HepG2 (cell line): Measurements from ENCODE around the gene EIF5A. TPM values are rescaled to one million over a fixed set of nuclear protein-coding genes. Genes with fewer than 3 reads are reported as not detected.
A peak's percentile ranks its signal among the peaks of the same experiment; 100 is the strongest.

Experiments
- CCDC6 ChIP-seq: sonication (generic); formaldehyde crosslinking; IDR thresholded peaks from 2 replicates; pipeline ENCODE4 v1.8.1; 2022; ENCODE audit warnings: mild to moderate bottlenecking, missing genetic modification reagents, moderate library complexity
- E2F1 ChIP-seq: sonication (generic); formaldehyde crosslinking; IDR thresholded peaks from 2 replicates; pipeline ENCODE4 v1.5.0; 2020; ENCODE audit warnings: missing genetic modification reagents
- GPBP1L1 ChIP-seq: sonication (generic); formaldehyde crosslinking; IDR thresholded peaks from 2 replicates; pipeline ENCODE4 v1.5.0; 2020; ENCODE audit warnings: mild to moderate bottlenecking, missing genetic modification reagents
- HOXD1 ChIP-seq: sonication (generic); formaldehyde crosslinking; IDR thresholded peaks from 2 replicates; pipeline ENCODE4 v1.5.0; 2020; ENCODE audit warnings: missing genetic modification reagents
- KDM2A ChIP-seq: sonication (generic); formaldehyde crosslinking; IDR thresholded peaks from 2 replicates; pipeline ENCODE4 v1.4.0; 2020; ENCODE audit warnings: low read depth, missing genetic modification reagents, borderline replicate concordance
- KLF16 ChIP-seq, 2 experiments: sonication (generic) in 1 of 2; formaldehyde crosslinking in 1 of 2; IDR thresholded peaks; 2 replicates each; pipeline versions ENCODE4 v1.6.1 to v1.8.0; 2016 to 2023; ENCODE audit warnings: missing genetic modification reagents in 2 of 2, missing compliant biosample characterization in 1 of 2
- MED13 ChIP-seq: sonication (generic); formaldehyde crosslinking; IDR thresholded peaks from 2 replicates; pipeline ENCODE4 v1.5.0; 2020; ENCODE audit warnings: missing genetic modification reagents
- MTA3 ChIP-seq: sonication (generic); formaldehyde crosslinking; IDR thresholded peaks from 2 replicates; pipeline ENCODE4 v1.4.0; 2020; ENCODE audit warnings: missing genetic modification reagents
- MXD3 ChIP-seq: IDR thresholded peaks from 2 replicates; pipeline ENCODE4 v1.6.1; 2016; ENCODE audit warnings: mild to moderate bottlenecking, missing biosample characterization, missing genetic modification reagents
- NBN ChIP-seq: fragments of 450-650 bp; conservative IDR thresholded peaks from 2 replicates; pipeline ENCODE4 v1.6.1; 2017
- PBX3 ChIP-seq: sonication (generic); formaldehyde crosslinking; IDR thresholded peaks from 2 replicates; pipeline ENCODE4 v1.8.1; 2023; ENCODE audit warnings: missing genetic modification reagents, inconsistent platforms, borderline replicate concordance
- PITX1 ChIP-seq: sonication (generic); formaldehyde crosslinking; IDR thresholded peaks from 2 replicates; pipeline ENCODE4 v1.5.1; 2020; ENCODE audit warnings: mild to moderate bottlenecking, missing genetic modification reagents
- RFXAP ChIP-seq: sonication (generic); formaldehyde crosslinking; IDR thresholded peaks from 2 replicates; pipeline ENCODE4 v1.4.0; 2020; ENCODE audit warnings: missing genetic modification reagents, borderline replicate concordance
- RXRB ChIP-seq: IDR thresholded peaks from 2 replicates; pipeline ENCODE4 v1.6.1; 2016; ENCODE audit warnings: borderline replicate concordance, missing genetic modification reagents, missing compliant biosample characterization
- SOX6 ChIP-seq, 2 experiments: fragments of 450-650 bp in 1 of 2; sonication (generic) in 1 of 2; formaldehyde crosslinking in 1 of 2; IDR thresholded peaks; 2 replicates each; pipeline versions ENCODE4 v1.4.0 to v1.6.1; 2017 to 2020; ENCODE audit warnings: antibody characterized with exemption in 1 of 2, mild to moderate bottlenecking in 1 of 2, missing genetic modification reagents in 1 of 2
- ZBTB2 ChIP-seq: sonication (generic); formaldehyde crosslinking; IDR thresholded peaks from 2 replicates; pipeline ENCODE4 v1.8.0; 2022; ENCODE audit warnings: low read depth, missing genetic modification reagents
- ZNF333 ChIP-seq: sonication (generic); formaldehyde crosslinking; IDR thresholded peaks from 2 replicates; pipeline ENCODE4 v1.4.0; 2020; ENCODE audit warnings: mild to moderate bottlenecking, missing genetic modification reagents, borderline replicate concordance
- ZNF556 ChIP-seq: sonication (generic); formaldehyde crosslinking; IDR thresholded peaks from 2 replicates; pipeline ENCODE4 v1.4.0; 2020; ENCODE audit warnings: mild to moderate bottlenecking, missing genetic modification reagents, borderline replicate concordance
- ZNF639 ChIP-seq: conservative IDR thresholded peaks from 2 replicates; pipeline ENCODE4 v1.6.1; 2018; ENCODE audit warnings: missing genetic modification reagents
- ZNF761 ChIP-seq: sonication (generic); formaldehyde crosslinking; conservative IDR thresholded peaks from 2 replicates; pipeline ENCODE4 v1.4.0; 2020; ENCODE audit warnings: mild to moderate bottlenecking, missing genetic modification reagents
- ZNF766 ChIP-seq: sonication (generic); formaldehyde crosslinking; IDR thresholded peaks from 2 replicates; pipeline ENCODE4 v1.5.0; 2020; ENCODE audit warnings: missing genetic modification reagents, borderline replicate concordance
- polyA plus RNA-seq, 8 experiments: library from polyadenylated mRNA; depleted of rRNA in 3 of 8; stranded (reverse) in 7 of 8; unstranded in 1 of 8; fragments of >200 nt; fragmentation: Illumina TruSeq in 4 of 8; extraction: Trizol in 4 of 8; gene quantifications; 2 replicates each; pipeline versions ENCODE4 v1.2.1 to v1.2.3, GENCODE V29; 2011 to 2016; ENCODE audit warnings: low read depth in 4 of 8, missing spikeins in 1 of 8, mixed read lengths in 1 of 8; ENCODE audit not compliant: insufficient read depth in 1 of 8
- total RNA-seq, 5 experiments: library from RNA; depleted of rRNA; stranded (reverse); fragments of >200 nt; fragmentation: Illumina TruSeq; extraction: Trizol; gene quantifications; 2 replicates each; pipeline ENCODE4 v1.2.3, GENCODE V29; 2016; ENCODE audit warnings: low read depth in 1 of 5

Gene EIF5A
- total and polyA plus RNA-seq, 2 of the 13 experiments (the other 11 are each of a cell fraction or from before 2014, with no cell fraction given): 319 to 337 TPM

GRCh38 chr17:7351665-7352502 lies 44.5 kb downstream of the EIF5A start, which contains the start of gene KCTD11 (continued):
- TF ChIP-seq RFXAP (CRISPR knock-in tag) (0 out of 2 replicates have a peak, but pooled peaks have one; percentile 32), PBX3 (CRISPR knock-in tag) (0 out of 2 replicates have a peak, but pooled peaks have one; percentile 47), ZNF766 (0 out of 2 replicates have a peak, but pooled peaks have one; percentile 1), RXRB (CRISPR knock-in tag) (peak; percentile 26; the same call in 1 of the 2 replicates), NBN (no peak), ZBTB2 (CRISPR knock-in tag) (peak; percentile 86; the same call in 1 of the 2 replicates), SOX6 (IDR thresholded peaks at IDR 0.05) (no peak), SOX6 (CRISPR knock-in tag; IDR thresholded peaks at IDR 0.05) (peak; percentile 50; the same call in 1 of the 2 replicates), E2F1 (peak; percentile 45; the same call in 1 of the 2 replicates), MED13 (0 out of 2 replicates have a peak, but pooled peaks have one; percentile 42), ZNF333 (CRISPR knock-in tag) (peak; percentile 26; the same call in 1 of the 2 replicates), KLF16 (CRISPR knock-in tag; IDR thresholded peaks at IDR 0.05) (peak in 1 of 2 experiments; percentile 59; a peak in 2 of 4 replicates), CCDC6 (0 out of 2 replicates have a peak, but pooled peaks have one; percentile 2), PITX1 (CRISPR knock-in tag) (peak; percentile 56), ZNF761 (CRISPR knock-in tag) (no peak), GPBP1L1 (CRISPR knock-in tag) (no peak), ZNF556 (peak; percentile 57; the same call in 1 of the 2 replicates), KDM2A (CRISPR knock-in tag) (0 out of 2 replicates have a peak, but pooled peaks have one; percentile 38), HOXD1 (CRISPR knock-in tag) (0 out of 2 replicates have a peak, but pooled peaks have one; percentile 9), ZNF639 (CRISPR knock-in tag) (peak; percentile 94), MXD3 (CRISPR knock-in tag) (peak; percentile 38; the same call in 1 of the 2 replicates), MTA3 (no peak)
